GM19395 (cell line): ENCODE data around the gene CNTNAP2.

Experiments
- ATAC-seq: cut with Tn5 transposase; IDR thresholded peaks from one replicate; pipeline ENCODE4 v1.9.1; 2021; ENCODE audit warnings: mild to moderate bottlenecking, moderate library complexity; ENCODE audit not compliant: unreplicated experiment

CNTNAP2 gene

DNA sequence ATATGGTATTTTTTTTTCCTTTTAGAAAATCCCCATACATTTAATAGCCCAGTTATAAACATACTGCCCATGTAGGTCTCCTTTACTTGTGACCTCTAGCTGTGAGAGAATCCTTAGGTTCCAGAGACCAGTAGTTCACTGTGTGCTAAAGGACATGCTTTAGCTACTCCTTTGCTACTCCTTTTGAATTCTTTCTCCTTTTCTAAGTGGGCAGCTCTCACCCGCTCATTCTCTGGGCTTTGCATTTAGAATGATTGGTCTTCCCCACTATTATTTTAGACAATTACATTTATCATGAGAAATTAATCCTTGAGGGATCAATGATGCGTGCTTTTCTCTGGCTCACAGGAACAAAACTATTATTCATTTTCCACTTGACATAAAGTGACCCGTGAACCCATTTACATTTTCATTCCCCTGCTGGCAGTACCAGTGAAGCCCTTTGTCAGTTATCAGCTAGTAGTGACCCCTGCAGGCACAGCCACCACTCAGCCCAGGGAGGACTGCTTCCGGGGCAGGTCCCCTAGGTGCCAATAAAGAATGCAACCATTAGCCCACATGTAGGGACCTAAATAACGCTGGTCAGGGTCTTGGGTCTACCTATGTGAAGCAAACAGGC is 844.3 kb downstream of the CNTNAP2 start:
- ATAC-seq: no peak

DNA sequence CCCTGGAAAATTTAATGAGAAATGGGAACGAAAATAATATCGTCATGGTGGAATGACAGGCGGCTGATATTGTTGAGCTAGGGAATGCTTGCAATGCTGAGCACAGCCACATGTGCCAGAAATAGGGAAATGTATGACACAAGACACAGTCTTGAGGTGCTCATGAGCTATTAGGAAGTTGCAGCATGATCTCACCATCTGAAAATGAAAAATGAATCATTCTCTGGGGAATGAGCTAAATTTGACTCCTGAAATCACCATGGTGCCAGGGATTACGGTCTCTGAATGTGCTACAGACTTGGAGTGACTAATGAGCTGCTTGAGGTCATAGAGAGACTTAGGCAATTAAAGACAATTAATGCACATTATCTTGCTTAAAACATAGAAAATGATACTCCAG is 845.0 kb downstream of the CNTNAP2 start:
- ATAC-seq: no peak

DNA sequence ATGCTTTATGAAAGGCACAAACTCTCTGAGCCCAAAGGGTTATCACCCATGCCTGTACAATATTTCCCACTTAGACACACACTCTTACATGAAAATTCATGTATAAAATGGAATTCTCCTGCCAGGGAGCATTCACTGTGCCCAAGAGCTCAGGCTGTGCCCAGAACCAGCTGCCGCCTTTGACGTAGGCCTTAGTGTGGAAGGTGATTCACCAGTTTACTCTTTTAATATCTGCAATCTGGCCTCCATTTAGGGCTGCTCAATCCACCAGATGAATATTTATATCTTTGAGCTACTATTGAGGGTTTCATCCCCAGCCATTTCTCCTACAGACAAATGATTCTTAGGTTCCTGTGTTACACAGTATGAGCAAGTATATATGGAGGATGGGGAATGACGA is 849.7 kb downstream of the CNTNAP2 start:
- no peak for ATAC-seq

DNA sequence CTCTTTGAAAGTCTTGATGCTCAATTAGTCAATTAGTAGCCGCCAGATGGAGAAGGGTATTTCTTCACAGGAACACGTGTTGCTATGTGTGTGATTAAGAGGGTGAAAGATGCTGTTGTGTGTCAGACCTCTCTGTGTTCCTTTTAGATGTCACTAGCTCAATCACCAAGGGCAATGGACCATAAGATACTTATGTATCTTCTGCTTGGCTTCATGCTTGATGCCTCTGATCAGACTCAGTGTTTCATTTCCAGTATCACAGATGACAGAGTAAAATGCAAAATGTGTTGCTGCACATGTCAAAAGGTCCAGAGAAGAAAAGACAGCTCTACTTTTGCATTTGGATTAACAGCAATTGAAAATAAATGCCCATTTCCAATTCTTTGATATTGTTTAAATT is 865.9 kb downstream of the CNTNAP2 start:
- no peak for ATAC-seq

DNA sequence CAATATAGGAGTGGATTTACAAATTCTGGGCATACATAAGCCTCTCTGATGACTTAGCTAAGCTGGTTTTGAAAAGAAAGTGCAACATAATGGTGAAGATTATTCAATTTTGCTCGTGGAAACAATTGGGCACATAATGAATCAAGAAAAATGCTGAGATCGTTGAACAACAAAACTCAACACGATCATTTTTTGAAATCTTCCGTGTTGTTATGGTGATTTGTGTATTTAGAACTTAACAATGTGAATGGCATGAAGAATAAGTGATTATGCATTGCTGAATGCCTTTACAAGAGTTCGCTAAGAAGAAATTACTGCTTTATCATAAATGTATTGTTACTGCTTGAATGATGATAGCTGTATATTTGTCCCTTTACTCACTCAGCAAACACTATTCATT is 875.0 kb downstream of the CNTNAP2 start:
- no peak for ATAC-seq

GRCh38 chr7:146993764-146994163 is 877.2 kb downstream of the CNTNAP2 start:
- ATAC-seq: no peak

DNA sequence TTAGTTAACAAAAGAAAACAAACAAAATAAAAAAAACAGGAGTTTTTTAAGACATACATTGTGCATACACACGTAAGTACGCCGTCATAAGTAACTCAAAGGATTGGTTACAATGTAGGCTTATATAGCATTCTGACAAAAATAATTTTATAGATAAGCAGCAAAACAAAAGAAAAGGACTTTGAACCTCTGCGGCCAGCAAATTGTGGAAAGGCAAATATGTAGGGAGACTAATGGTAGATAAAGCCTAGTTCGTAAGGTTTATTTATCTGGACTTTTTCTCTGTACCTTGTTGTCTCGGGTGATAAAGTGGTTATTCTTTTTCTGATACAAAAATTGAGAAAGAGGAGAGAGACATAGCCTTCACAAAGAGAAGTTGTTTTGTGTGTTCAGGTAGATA is 891.9 kb downstream of the CNTNAP2 start:
- no peak for ATAC-seq

- ATAC-seq: no peak
These were observed 896.1 kb downstream of the CNTNAP2 start for GRCh38 chr7:147012666-147013065.

DNA sequence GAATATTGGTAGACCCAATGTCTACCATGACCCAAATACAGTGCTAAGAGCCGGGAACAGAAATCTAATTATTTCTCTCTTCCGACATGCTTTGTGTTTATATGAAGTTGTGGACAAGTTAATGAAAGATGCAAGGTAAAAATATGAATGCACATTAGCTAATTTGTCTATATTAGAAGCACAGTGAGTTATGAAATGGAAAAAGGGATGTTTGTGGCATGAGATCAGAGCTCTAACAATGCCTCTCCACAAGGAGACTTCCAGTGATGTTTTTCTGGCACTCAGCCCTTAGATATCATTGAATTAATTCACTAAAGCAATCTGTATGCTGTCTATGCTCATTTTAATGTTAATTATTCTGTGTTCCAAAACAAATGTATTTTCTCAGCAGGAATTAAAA is 897.2 kb downstream of the CNTNAP2 start:
- no peak for ATAC-seq

DNA sequence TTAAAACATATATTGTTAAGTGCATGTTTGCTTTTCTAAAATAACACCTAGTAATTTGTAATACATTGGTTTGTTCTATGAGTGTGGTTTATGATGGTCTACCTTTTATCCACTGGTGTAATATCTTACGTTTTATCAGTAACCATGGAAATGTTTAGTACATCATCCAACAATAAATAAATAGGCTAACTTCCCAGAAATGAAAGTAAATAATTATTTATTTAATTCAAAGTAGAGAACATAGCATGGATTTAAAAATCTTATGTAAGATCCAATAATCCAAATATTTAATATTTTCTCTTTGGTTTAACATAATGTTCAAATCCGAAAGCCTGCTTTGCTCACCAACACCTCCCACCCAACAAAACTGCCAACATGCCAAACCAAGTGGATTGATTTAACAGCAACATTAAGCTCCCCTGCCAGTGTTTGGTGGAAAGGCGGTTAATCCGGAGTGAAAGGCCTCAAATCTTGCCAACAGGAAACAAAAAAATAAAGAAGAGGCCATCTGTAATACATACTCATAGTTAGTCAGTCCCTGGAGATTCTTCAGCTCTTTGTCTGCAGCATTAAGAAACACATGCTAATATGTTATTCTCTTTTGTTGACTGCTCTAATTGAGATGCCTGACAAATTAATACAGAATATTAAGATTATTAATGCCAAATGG is 897.8 kb downstream of the CNTNAP2 start:
- no peak for ATAC-seq

GRCh38 chr7:147015999-147016398 is 899.4 kb downstream of the CNTNAP2 start:
- ATAC-seq: no peak

GRCh38 chr7:147022056-147022455 is 905.5 kb downstream of the CNTNAP2 start:
- no peak for ATAC-seq

GRCh38 chr7:147023440-147023839 is 906.8 kb downstream of the CNTNAP2 start:
- no peak for ATAC-seq

GRCh38 chr7:147029953-147030352 is 913.4 kb downstream of the CNTNAP2 start:
- ATAC-seq: no peak

GRCh38 chr7:147033641-147034040 is 917.0 kb downstream of the CNTNAP2 start:
- no peak for ATAC-seq

- ATAC-seq: no peak
These were observed 924.8 kb downstream of the CNTNAP2 start for GRCh38 chr7:147041438-147041837.

DNA sequence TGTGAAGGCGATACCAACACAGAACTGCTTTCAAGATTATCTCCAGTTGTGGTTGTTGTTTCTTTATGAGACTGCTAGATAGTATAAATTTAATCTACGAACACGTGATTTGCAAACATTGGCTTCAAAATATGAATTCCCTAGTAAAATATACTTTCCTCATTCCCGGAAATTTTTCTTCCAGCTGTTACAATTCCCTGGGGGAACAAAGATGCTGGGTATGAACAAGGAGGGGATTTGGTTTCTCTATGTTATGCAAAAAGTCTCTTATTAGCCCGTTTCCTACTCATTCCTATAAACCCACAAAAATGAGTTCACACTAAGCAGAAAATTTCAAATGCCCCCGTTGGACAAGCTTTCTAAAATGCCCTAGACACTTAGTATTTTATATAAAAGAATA is 928.3 kb downstream of the CNTNAP2 start:
- ATAC-seq: no peak

DNA sequence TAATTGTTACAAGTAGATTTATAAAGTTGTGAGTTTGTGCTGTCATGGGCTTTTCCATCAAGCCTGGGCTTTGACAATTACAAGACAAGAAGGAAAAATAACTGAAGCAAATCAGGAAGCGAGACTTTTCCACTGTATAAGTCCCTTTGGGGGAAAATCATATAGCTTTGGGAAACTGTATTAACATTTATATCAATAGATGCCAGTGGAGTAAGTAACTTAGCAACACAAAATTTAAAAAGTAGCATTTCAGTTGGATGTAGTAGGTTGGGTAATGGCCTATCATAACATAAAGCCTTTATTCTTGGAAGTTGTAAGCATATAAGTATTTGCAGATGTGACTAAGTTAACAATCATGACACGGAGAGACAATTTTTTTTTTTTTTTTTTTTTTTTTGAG is 931.1 kb downstream of the CNTNAP2 start:
- no peak for ATAC-seq

GRCh38 chr7:147048864-147049263 is 932.3 kb downstream of the CNTNAP2 start:
- no peak for ATAC-seq

- ATAC-seq: no peak
These were observed 936.2 kb downstream of the CNTNAP2 start for GRCh38 chr7:147052818-147053217.

DNA sequence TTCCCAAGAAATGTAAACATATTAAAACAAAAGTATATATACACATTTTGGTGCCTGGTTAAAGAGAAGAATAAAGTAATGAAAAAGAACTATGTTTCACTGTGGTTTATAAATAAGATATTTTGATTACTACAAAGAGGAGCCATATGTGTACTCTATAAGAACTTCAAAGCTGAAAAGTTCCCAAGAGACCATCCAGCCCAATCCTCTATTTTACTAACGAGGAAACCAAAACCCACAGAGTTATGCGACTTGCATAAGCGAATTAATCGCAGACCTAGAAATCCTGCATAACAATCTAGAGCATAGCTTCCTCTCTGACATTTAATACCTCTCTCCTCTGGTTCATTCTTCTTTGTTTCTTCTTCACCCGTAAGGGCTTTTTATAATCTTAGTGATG is 937.1 kb downstream of the CNTNAP2 start:
- ATAC-seq: no peak

DNA sequence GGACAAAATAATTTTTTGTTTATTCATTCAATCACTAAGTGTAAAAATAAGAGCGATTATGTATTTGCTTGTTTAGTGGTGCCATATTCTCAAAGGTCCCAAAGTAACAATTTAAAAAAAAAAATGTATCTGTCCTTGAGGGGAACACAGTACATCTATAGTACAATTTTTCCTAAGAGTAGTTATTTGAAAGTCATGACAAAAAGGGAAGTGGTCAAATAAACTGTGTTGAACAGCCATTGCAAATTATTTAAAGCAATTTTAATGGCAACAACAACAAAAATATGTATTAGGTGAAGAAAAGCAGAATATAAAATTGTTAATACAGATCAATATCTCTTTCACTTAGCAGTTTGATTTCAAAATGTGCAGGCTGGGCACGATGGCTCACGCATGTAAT is 943.5 kb downstream of the CNTNAP2 start:
- no peak for ATAC-seq

GRCh38 chr7:147062897-147063296 is 946.3 kb downstream of the CNTNAP2 start:
- no peak for ATAC-seq
